Measurements from ENCODE around the gene SPATA31C2. TPM values are rescaled to one million over a fixed set of nuclear protein-coding genes. Genes with fewer than 3 reads are reported as not detected.
A peak's percentile ranks its signal among the peaks of the same experiment; 100 is the strongest.
"Not testable (repeated sequence)": the region's sequence is repeated elsewhere in the genome, so short reads cannot be mapped to it uniquely, and the experiment has no call there.

The SPATA31C2 gene
- total RNA-seq, 1 experiment from 2014 or later, result not detected

DNA sequence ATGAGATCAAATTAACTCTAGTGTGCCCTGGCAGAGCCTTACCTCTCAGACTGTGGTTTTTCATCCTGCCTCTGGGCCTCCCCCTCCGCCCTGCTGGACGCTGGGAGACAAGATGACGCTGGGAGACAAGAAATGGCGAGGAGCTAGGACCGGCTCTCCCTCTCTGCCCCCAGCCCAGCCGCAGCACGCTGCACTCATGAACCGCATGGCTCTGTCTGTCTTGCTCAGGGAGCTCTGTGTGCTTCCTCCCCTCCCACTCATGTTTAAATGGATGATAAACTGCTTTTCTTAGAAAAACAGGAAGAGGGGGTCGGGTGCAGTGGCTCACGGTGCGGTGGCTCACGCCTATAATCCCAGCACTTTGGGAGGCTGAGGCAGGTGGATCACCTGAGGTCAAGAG is 4.7 kb downstream of the SPATA31C2 start:
- DNase-seq (ENCODE audit: low spot score); in situ Hi-C loops (cut with HindIII; ENCODE audit: low sequenced_read_pairs): not testable (repeated sequence)

DNA sequence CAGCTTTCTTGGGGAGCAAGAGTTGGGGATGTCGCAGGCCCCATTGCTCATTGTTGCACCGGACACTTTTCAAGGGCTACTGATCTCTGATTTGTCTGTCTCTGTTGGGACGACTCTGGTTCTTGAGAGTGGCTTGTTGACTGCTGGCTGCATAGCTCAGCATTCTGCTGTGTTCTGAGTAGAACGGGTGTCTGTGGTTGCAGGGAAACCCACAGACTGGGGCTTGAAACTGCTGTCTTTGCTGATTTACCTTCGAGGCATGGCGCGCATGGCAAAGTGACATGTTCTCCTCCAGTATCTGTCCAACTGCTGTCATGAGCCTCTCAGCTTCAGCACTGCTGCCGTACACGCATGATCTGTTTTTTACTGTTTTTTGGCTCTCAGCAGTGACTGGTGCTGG is 8.7 kb downstream of the SPATA31C2 start:
- in situ Hi-C loops (cut with HindIII; ENCODE audit: low sequenced_read_pairs); DNase-seq (ENCODE audit: low spot score): not testable (repeated sequence)

DNA sequence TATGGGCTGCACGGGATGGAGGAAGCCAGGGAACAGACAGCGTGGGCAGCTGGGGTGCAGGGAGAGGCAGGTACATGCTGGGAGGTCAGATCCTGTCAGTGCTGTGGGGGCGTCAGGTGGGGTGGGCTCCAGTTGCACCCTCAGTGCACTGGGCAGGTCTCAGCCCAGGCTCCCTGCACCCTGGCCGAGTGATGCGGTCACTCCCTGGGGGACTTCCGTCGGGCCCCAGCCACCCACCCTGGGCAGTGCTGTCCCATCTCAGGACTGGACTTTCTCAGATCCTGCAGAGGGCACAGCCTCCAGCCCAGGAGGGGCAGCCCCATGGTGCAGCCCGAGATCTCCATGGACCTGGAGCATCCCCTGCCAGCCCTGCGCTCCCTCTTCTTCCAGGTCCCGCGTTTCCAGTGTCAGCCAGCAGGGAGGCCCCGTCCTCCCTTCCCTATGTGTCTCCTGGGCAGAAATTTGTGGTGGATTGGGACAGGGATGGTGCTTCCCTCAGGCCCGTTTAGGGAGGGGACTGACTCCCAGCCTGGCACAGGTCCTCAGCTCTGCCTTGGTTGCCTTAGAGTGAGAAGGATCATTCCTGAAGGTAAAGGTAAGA is 10.5 kb downstream of the SPATA31C2 start:
- DNase-seq (ENCODE audit: low spot score); in situ Hi-C loops (cut with HindIII; ENCODE audit: low sequenced_read_pairs): not testable (repeated sequence)

DNA sequence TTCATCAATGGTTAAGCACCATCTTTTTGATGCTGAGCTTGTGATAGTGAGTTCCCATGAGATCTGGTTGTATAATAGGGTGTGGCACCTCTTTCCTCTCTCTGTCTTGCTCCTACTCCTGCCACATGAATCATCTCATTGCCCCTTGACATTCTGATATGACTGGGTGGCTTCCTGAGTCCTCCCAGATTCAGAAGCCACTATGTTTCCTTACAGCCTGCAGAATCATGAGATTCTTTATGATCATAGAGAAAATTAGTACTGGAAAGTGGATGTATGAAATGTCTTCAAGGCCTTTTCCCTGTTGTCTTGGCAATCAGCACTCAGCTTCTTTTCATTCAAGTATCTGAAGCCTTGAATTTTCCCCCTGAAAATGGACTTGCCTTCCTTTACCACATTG is 14.9 kb downstream of the SPATA31C2 start:
- DNase-seq (ENCODE audit: low spot score); in situ Hi-C loops (cut with HindIII; ENCODE audit: low sequenced_read_pairs): not testable (repeated sequence)

DNA sequence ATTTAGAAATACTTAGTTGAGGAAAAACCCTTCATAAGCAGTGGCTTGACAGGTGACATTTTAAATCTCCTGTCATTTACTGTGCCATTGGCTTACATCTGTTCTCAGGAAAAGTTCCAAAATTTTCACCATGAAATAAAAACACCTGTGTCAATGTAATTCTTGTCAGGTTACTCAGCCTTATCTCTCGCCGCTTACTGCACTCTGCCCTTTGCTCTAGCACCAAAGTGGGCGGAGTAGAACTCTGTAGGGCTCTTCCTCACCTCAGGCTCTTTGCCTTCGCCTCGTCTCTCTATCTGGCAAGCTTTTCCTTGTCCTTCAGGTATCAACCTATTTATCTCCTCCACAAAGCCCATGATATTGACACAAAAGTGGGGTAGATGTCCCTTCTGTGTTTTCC is 20.2 kb downstream of the SPATA31C2 start:
- in situ Hi-C loops (cut with HindIII; ENCODE audit: low sequenced_read_pairs); DNase-seq (ENCODE audit: low spot score): not testable (repeated sequence)

DNA sequence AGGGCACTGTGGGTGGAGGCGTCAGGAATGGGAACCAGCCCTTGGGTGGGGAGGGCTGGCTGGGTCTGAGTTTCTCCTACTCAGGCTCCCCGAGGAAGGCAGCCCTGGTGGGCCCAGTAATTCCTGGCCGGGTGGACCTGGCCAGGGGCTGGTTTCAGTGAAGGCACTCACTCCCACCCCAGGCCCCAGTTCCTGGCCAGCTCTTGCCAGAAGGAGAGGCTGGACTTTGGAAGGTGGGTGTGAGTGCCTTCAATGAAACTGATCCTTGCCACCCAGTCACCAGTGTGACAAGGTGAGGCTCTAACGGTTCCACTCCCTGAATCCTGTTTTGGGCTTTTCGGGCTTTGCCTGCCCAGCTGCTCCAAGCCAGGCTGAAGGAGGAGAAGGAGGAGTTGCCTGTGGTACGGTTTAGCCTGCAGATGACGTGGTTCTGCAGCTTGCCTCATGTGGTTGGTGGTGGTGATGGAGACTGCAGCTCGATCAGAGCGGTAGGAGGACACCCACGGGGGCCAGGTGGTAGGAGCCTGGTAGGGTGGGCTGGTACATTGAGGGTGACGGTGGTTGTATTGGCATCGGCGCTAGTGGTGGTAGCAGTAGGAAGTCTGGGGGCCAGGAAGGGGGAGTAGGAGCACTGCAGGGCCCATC is 23.2 kb downstream of the SPATA31C2 start:
- in situ Hi-C loops (cut with HindIII; ENCODE audit: low sequenced_read_pairs), result not testable (repeated sequence)

DNA sequence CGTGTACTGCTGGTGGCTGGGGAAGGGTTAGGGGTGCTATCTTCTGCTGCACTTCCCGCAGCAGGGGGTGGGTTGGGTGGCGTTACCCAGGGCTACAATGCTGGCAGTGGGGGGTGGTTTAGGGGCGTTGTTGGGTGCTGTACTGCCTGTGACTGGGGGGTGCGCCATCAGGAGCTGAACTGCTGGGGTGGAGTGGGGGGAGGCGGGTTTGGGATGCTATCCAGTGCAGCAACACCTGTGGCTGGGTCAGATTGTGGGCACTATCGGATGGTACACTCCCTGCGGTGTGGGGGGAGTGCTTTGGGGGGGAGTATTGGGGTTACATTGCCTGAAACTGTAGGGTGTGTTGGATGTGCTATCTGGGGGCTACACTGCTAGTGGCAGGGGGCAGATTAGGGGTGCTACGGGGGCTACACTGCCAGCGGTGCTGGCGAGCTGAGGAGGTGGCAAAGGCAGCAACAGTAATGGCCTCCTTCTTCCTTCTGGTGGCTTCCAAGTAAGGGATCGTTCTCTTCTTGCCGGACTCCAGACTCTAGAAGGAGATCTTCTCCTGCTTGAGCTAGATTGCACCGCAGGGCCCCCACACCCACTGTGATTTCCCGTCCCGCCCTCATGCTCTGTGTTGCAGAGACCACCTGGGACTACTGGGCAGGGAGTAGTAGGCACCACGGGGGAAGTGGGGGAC is 23.9 kb downstream of the SPATA31C2 start:
- DNase-seq (ENCODE audit: low spot score); in situ Hi-C loops (cut with HindIII; ENCODE audit: low sequenced_read_pairs): not testable (repeated sequence)

More for the DNA sequence above, 23.2 kb downstream of the SPATA31C2 start:
- not testable (repeated sequence) for DNase-seq (ENCODE audit: low spot score)

DNA sequence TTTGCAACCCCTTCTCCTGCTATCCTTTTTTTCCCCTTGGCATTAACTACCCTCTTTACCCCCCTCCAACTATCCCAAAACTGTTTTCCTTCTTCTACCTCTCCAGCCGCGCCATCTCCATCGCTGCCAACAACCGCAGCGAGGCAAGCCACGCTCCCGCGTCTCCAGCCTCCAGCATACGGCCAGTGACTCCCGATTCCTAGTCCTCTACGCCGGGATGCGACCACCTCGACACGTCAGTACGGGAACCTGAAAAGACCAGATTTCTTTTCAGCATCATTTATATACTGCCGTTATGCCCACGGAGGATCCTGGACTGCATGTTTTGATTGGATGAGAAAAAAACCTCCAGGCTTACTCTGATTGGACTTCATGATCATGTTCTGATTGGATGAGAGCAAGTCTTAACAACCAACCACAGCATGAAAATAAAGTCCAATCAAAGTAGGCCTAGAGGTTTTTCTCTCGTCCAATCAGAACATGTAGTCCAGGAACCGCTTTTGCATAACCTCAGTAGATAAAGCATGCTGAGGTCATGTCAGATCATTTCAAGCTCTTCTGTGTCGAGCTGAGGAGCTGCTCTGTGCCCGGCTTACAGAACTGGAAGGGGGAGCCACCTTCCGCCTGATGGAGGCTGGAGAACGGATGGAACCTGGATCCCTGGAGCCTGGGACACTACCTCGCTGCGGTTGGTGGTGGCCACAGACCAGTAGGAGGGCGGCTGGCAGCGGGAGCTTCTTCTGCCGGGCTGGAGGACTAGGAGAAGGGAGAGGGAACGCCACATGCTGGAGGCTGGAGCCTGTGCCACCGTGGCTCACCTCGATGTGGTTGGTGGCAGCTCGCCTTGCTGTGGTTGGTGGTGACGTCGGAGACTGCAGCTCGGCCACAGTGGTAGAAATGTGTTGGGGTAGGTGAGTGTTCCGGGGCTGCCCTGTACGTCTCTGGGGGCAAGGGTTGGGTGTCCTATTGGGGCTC is 24.8 kb downstream of the SPATA31C2 start:
- in situ Hi-C loops (cut with HindIII; ENCODE audit: low sequenced_read_pairs), result not testable (repeated sequence)

DNA sequence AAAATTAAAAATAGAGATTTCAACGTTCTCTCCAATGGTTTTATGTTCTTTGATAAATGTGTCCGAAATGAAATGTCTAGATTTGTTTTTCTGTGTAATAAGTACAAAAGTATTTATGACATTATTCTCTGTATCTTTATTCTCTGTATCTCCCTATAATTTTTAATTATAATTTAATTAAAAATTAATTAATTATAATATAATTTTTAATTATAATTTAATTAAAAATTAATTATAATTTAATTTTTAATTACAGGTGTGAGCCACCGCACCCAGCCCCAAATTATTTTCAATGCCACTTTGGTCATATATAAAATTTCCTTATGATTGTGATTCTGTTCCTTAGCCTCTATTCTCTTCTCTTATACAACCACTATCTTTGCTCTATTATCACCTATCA is 28.2 kb downstream of the SPATA31C2 start:
- in situ Hi-C loops (cut with HindIII; ENCODE audit: low sequenced_read_pairs), result no loop called here
- no peak for DNase-seq (ENCODE audit: low spot score)

More for the DNA sequence above, 24.8 kb downstream of the SPATA31C2 start:
- not testable (repeated sequence) for DNase-seq (ENCODE audit: low spot score)

DNA sequence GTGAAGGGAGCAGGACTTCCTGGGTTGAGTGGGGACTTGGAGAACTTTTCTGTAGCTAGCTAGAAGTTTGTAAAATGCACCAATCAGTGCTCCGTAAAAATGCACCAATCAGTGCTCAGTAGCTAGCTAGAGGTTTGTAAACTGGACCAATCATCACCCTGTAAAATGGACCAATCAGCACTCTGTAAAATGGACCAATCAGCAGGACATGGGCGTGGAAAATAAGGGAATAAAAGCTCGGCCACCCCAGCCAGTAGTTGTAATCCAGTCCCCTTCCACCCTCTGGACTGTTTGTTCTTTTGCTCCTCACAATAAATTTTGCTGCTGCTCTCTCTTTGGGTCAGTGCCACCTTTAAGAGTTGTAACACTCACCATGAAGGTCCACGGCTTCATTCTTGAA is 29.5 kb downstream of the SPATA31C2 start:
- DNase-seq (ENCODE audit: low spot score), result no peak
- in situ Hi-C loops (cut with HindIII; ENCODE audit: low sequenced_read_pairs), result no loop called here

DNA sequence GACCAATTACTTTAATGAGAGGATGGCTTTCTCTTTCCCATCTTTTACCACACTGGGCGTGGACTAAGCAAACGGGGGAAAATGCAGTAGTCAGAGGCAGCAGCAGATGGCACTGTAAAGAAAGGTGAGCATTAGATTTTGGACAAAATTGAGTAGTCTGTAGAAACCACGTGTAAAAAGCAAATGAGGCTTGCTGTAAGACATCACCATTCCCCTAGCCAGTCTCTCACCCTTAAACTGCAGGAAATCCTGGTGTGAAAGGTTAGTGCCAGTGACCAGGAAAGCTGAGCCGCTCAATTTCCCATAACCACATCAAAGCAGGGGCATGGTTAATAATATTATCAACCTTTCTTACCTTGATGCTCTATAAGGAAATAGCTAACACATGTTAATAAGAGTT is 31.8 kb downstream of the SPATA31C2 start:
- in situ Hi-C loops (cut with HindIII; ENCODE audit: low sequenced_read_pairs), result no loop called here
- DNase-seq (ENCODE audit: low spot score), result peak; percentile 33

DNA sequence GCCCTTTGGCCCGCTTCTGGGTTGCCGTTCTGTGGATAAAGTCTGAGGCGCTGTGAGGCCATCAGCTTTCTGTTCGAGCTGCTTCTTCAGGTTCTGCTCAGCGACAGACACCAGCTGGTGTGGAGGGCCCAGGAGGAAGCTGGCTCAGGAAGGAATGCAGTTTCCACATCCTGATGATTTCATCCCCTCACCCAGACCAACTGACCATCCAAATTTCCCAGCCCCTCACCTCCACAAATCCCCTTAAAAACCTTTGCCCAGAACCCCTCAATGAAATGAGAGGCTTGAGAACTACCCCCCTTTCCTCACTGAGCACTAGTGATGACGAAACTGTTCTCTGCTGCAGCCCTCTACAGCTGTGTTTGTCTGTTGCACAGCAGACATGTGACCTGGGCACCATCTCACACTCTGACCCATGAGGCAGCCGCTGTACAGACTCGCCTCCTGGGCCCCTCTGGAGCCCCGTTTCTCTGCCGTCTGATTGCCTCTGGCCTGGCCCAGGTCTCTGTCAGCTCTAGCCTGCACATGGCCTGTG is 45.4 kb downstream of the SPATA31C2 start:
- in situ Hi-C loops (cut with HindIII; ENCODE audit: low sequenced_read_pairs), result no loop called here
- no peak for DNase-seq (ENCODE audit: low spot score)

DNA sequence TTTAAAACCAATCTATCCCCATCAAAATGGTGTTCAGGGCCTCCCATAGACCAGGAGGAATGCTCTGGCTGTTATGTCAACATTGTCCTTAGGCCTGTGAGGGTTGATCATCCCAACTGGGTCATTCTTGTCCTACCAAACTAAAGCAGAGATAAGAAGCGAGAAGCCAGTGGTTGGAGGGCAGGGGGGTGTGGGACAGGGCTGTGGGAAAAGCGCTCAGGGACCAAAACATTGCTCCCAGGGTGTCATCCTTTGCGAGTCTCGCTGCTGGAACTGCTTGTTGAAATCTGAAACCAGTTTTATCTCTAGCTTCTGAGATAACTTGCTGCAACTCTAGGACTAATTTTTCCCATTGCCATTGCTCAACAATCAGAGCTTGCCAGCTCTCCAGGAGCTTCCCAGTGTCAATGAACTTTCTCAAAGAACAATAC is 48.1 kb downstream of the SPATA31C2 start:
- DNase-seq (ENCODE audit: low spot score), result no peak

DNA sequence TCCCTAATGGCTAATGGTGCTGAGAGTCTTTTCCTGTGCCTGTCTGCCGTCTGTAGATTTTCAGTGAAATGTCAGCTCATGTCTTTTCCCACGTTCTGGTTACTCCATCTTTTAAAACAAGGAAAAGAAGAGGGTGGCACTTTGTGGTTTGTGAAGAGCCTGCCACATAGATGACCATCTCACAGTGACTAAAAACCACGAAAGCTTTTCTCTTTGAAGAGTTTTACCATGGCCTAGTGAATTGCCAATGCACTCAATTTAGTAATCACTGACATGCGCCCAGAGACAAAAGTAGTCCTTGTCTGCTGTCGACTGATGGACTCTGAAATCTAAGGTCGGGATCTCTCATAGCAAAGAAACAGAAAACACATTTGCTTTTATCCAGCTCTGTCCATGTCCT is 50.4 kb downstream of the SPATA31C2 start:
- in situ Hi-C loops (cut with HindIII; ENCODE audit: low sequenced_read_pairs), result no loop called here
- no peak for DNase-seq (ENCODE audit: low spot score)

More for the DNA sequence above, 48.1 kb downstream of the SPATA31C2 start:
- in situ Hi-C loops (cut with HindIII; ENCODE audit: low sequenced_read_pairs), result no loop called here

DNA sequence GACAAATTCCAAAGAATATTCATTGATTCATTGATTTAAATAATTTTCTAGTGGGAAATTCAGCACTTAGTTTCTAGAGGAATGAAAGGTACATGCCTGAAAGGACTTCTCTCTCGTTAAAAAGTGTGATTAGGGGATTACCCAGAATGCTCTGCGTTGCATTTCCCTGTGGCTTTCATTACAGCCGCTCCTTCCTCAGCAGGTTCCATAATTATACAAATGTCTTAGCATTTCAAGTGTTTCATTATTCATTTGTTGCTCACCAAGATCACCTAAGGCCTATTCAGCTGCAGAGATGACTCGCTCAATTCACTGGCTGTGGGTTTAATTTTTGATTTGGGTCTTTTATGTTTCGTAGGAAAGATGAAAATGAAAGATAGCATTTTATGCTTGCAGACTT is 52.8 kb downstream of the SPATA31C2 start:
- in situ Hi-C loops (cut with HindIII; ENCODE audit: low sequenced_read_pairs), result no loop called here
- DNase-seq (ENCODE audit: low spot score), result no peak

DNA sequence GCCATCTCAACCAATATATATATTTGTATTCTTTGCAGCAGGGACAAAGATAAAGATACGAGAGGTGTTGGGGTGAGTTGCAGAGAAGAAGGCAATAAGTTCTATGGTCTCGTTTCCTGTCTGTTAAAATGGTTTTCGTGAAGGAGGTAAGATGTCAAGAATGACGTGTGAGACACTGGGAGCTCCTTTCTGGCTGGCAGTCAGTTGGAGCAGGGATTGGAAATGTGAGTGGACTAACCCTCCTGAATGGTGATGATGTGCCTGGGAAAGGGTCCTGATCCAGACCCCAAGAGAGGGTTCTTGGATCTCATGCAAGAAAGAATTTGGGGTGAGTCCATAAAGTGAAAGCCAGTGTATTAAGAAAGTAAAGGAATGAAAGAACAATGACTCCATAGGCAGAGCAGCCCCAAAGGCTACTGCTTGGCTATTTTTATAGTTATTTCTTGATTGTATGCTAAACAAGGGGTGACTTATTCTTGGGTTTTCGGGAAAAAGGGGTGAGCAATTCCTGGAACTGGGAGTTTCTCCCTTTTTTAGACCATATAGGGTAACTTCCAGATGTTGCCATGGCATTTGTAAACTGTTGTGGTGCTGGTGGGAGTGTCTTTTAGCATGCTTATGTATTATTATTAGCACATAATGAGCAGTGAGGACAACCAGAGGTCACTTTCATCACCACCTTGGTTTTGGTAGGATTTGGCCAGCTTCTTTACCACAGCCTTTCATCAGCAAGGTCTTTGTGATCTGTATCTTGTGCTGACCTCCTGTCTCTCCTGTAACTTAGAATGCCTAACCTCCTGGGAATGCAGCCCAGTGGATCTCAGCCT is 53.7 kb downstream of the SPATA31C2 start:
- no peak for DNase-seq (ENCODE audit: low spot score)
- in situ Hi-C loops (cut with HindIII; ENCODE audit: low sequenced_read_pairs), result no loop called here
